OCI-LY7 (cell line): Measurements from ENCODE around the gene KCNIP3.

ENCODE experiments used
- EZH2phosphoT487 ChIP-seq: fragments of 200-600 bp; sonication (generic); IDR thresholded peaks from 2 replicates; pipeline ENCODE4 v1.6.1; 2018; ENCODE audit warnings: low read depth, borderline replicate concordance, mild to moderate bottlenecking, mixed run types, antibody characterized with exemption, low read length, moderate library complexity, mixed read lengths
- TF ChIP-seq, protein P1 (sequence below): fragments of 200-600 bp; sonication (generic); conservative IDR thresholded peaks from 2 replicates; pipeline ENCODE4 v1.5.1; 2014; ENCODE audit warnings: mild to moderate bottlenecking, antibody characterized with exemption, low read length, moderate library complexity, mixed read lengths

GRCh38 chr2:95366514-95366913 lies 69.4 kb downstream of the KCNIP3 start:
- TF ChIP-seq, protein P1, sequence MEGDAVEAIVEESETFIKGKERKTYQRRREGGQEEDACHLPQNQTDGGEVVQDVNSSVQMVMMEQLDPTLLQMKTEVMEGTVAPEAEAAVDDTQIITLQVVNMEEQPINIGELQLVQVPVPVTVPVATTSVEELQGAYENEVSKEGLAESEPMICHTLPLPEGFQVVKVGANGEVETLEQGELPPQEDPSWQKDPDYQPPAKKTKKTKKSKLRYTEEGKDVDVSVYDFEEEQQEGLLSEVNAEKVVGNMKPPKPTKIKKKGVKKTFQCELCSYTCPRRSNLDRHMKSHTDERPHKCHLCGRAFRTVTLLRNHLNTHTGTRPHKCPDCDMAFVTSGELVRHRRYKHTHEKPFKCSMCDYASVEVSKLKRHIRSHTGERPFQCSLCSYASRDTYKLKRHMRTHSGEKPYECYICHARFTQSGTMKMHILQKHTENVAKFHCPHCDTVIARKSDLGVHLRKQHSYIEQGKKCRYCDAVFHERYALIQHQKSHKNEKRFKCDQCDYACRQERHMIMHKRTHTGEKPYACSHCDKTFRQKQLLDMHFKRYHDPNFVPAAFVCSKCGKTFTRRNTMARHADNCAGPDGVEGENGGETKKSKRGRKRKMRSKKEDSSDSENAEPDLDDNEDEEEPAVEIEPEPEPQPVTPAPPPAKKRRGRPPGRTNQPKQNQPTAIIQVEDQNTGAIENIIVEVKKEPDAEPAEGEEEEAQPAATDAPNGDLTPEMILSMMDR = no peak
- TF ChIP-seq EZH2phosphoT487 = no peak
